HK-2 (cell line): ENCODE results near the gene DYNLT1.

Source experiments
- DNase-seq: peaks from one replicate; pipeline ENCODE4 v3.0.0-alpha.2; 2018; ENCODE audit not compliant: unreplicated experiment

The DYNLT1 gene

DNA sequence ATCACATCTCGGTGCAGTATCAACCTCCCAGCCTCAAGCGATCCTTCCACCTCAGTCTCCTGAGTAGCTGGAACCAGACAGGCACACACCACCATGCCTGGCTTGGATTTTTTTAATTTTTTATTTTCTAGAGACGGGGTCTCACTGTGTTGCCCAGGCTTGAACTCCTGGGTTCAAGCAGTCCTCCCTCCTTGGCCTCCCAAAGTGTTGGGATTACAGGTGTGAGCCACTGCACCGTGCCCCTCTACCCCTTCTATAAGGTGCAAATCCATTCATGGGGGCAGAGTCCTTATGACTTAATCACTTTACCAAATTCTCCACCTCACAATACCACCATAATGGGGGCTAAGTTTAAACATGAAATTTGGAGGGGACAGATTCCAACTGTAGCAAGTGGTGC lies 47.0 kb downstream of the DYNLT1 start:
- DNase-seq, result no peak

DNA sequence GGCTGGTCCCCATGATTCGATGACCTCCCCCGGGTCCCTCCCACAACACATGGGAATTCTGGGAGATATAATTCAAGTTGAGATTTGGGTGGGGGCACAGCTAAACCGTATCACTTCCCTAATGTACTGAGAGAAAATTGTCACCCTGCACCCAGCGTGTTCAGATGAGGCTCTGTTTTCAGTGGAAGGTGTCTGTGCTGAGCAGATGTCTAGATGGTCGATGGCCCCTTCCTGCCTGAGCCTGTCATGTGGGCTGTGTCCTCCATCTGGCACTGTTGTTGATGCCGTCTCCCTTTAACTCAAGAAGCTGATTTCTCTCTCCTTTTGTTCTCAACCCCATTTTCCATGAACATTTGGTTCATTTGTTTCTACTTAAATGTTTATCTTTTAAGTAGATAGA lies 47.7 kb downstream of the DYNLT1 start:
- no peak for DNase-seq

DNA sequence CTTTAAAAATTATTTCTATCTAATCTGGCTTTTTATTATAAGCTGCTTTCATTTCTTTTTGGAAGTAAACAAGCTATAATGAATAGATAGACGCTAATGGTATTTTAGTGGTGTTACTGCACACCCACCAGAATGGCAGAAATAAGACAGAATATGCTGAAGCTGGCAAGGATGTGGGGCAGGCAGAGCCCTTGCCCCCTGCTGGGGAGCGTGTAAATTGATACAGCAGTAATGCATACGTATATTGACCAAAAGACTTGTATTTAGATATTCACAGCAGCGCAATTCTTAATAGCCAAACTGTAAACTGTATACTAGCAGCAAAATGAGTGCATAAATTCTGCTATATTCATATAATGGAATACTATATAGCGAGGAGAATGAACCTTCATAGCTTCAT lies 49.3 kb downstream of the DYNLT1 start:
- DNase-seq, result no peak

DNA sequence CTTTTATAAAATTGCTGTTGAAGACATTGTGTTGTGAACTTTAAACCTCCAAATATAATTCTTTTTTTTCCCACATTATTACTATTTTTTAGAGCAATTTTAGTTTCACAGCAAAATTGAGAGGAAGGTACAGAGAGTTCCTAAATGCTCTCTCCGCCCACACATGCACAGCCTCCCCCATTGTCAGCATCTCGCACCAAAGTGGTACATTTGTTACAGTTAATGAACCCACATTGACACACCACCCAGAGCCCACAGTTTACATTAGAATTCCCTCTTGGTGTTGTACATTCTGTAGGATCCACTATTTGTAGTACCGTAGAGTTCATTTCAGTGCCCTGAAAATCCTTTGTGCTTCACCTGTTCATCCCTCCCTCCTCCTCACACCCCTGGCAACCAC lies 50.9 kb downstream of the DYNLT1 start:
- DNase-seq, result no peak

- DNase-seq, result no peak
Observed at GRCh38 chr6:158591810-158592209, 52.7 kb downstream of the DYNLT1 start.

DNA sequence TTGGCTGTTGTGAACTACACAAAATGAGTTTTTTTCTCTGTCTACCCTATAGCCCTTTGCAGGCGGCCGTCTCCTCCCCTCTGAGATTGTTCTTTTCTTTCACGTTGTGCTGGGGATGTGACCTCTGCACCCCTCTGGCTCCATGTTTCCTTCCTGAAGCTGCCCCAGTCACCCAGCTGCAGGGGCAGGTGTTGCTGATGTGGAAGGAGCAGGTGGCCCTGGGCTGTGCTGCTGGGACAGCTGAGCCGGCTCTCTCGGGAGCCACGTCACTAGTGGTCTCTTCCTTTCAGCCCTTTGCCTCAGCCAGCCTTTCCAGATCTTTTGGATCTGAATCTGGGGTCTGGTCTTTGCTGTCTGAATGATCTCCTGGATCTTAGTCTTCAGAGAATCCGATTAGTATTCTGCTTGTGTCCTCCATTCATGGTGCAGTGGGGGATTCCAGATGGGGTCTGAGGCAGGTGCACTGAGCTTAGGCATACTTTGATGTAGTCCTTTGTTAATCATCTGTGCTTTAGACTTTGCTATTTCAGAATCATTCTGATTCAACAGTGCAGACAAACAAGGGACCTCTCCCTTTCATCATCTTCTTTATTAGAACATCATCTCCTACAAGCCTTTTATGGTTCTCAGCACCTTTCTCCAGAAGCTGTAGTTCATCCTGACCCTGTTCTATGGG lies 53.3 kb downstream of the DYNLT1 start:
- DNase-seq, result no peak

DNA sequence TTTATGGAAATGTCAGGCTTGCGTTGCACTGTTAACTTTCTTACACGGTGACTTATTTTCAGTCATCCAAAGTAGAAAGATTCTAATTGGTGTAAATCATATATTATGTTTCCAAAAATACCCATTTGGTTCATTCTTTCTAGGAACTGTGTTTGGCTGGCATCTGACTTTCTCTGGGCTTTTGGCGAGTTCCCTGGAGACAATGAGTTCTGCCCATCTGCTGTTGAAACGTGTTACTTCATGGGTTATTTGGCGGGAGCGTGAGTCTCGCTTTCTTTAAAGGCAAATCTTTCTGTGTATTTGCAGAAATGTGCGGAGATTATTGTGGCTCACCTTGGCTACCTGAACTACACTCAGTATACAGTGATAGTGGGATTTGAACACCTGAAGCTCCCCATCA lies 55.2 kb downstream of the DYNLT1 start:
- DNase-seq, result no peak

- no peak for DNase-seq
Observed at GRCh38 chr6:158586652-158587051, 57.9 kb downstream of the DYNLT1 start.
